Trophoblast cell (in vitro differentiated cells and primary cell): ENCODE measurements around the gene PDK3.
A peak's percentile ranks its signal among the peaks of the same experiment; 100 is the strongest.

Experiments used
- DNase-seq, 2 donors: peaks; one replicate each; pipeline ENCODE4 v3.0.0-alpha.2; 2016
- H2AFZ ChIP-seq: 2 replicates; pipeline ENCODE4 v1.6.1; 2013; ENCODE audit warnings: low read length, moderate library complexity, mild to moderate bottlenecking; ENCODE audit not compliant: insufficient read depth, poor library complexity
- H2AK5ac ChIP-seq: 2 replicates; pipeline ENCODE4 v1.6.1; 2013; ENCODE audit warnings: mild to moderate bottlenecking, low read length
- H2BK120ac ChIP-seq: 2 replicates; pipeline ENCODE4 v1.6.1; 2013; ENCODE audit warnings: low read length, mild to moderate bottlenecking, moderate library complexity; ENCODE audit not compliant: insufficient read depth, poor library complexity
- H2BK12ac ChIP-seq: 2 replicates; pipeline ENCODE4 v1.6.1; 2013; ENCODE audit warnings: mild to moderate bottlenecking, low read length, moderate library complexity
- H2BK5ac ChIP-seq: 2 replicates; pipeline ENCODE4 v1.6.1; 2013; ENCODE audit warnings: low read length, low read depth, moderate library complexity, mild to moderate bottlenecking; ENCODE audit not compliant: poor library complexity
- H3K14ac ChIP-seq: 2 replicates; pipeline ENCODE4 v1.6.1; 2013; ENCODE audit warnings: mild to moderate bottlenecking, low read length
- H3K18ac ChIP-seq: 2 replicates; pipeline ENCODE4 v1.6.1; 2013; ENCODE audit warnings: mild to moderate bottlenecking, low read length
- H3K23ac ChIP-seq: 2 replicates; pipeline ENCODE4 v1.6.1; 2013; ENCODE audit warnings: low read length
- H3K27ac ChIP-seq: 2 replicates; pipeline ENCODE4 v1.5.1; 2013; ENCODE audit warnings: low read depth, mild to moderate bottlenecking, inconsistent platforms, low read length, moderate library complexity
- H3K27me3 ChIP-seq: 2 replicates; pipeline ENCODE4 v1.6.1; 2013; ENCODE audit warnings: inconsistent platforms, mild to moderate bottlenecking, low read length, moderate library complexity; ENCODE audit not compliant: insufficient read depth
- H3K36me3 ChIP-seq, 2 experiments: 1 replicate in 1 of 2; 2 replicates in 1 of 2; pipeline ENCODE4 v1.6.1; 2013; ENCODE audit warnings: low read length in 2 of 2, mild to moderate bottlenecking in 2 of 2, moderate library complexity in 1 of 2; ENCODE audit not compliant: insufficient read depth in 2 of 2, control insufficient read depth in 1 of 2
- H3K4ac ChIP-seq: 2 replicates; pipeline ENCODE4 v1.6.1; 2013; ENCODE audit warnings: low read depth, mild to moderate bottlenecking, low read length, moderate library complexity
- H3K4me1 ChIP-seq, 2 experiments: 1 replicate in 1 of 2; 2 replicates in 1 of 2; pipeline ENCODE4 v1.6.1; 2013; ENCODE audit warnings: low read length in 2 of 2, mild to moderate bottlenecking in 2 of 2, moderate library complexity in 1 of 2; ENCODE audit not compliant: insufficient read depth in 2 of 2, control insufficient read depth in 1 of 2
- H3K4me2 ChIP-seq: 2 replicates; pipeline ENCODE4 v1.6.1; 2013; ENCODE audit warnings: inconsistent platforms, mild to moderate bottlenecking, low read length, moderate library complexity
- H3K4me3 ChIP-seq: 2 replicates; pipeline ENCODE4 v1.5.1; 2013; ENCODE audit warnings: mild to moderate bottlenecking, low read depth, low read length, inconsistent platforms
- H3K79me1 ChIP-seq: one replicate; pipeline ENCODE4 v1.6.1; 2013; ENCODE audit warnings: low read length
- H3K79me2 ChIP-seq: 2 replicates; pipeline ENCODE4 v1.6.1; 2013; ENCODE audit warnings: low read length, mild to moderate bottlenecking; ENCODE audit not compliant: control insufficient read depth, insufficient read depth, poor library complexity
- H3K9ac ChIP-seq: 2 replicates; pipeline ENCODE4 v1.6.1; 2013; ENCODE audit warnings: mild to moderate bottlenecking, low read length
- H3K9me3 ChIP-seq: 2 replicates; pipeline ENCODE4 v1.6.1; 2013; ENCODE audit warnings: low read depth, mild to moderate bottlenecking, control low read depth, inconsistent platforms, low read length; ENCODE audit not compliant: insufficient read depth
- H4K12ac ChIP-seq: 2 replicates; pipeline ENCODE4 v1.6.1; 2013; ENCODE audit warnings: low read depth, mild to moderate bottlenecking, low read length, moderate library complexity
- H4K8ac ChIP-seq: 2 replicates; pipeline ENCODE4 v1.6.1; 2013; ENCODE audit warnings: low read depth, mild to moderate bottlenecking, low read length, moderate library complexity
- H4K91ac ChIP-seq: one replicate; pipeline ENCODE4 v1.6.1; 2013; ENCODE audit warnings: low read depth, mild to moderate bottlenecking, low read length, moderate library complexity
- WGBS: extraction: QIAGEN DNeasy Blood & Tissue Kit; methylation state at CpG from one replicate; pipeline ENCODE4 v1.1.7; 2013; ENCODE audit warnings: missing lambda C conversion rate; ENCODE audit not compliant: insufficient read length, insufficient coverage; ENCODE audit errors: extremely low coverage; 5-methylcytosine and 5-hydroxymethylcytosine counted together

Gene PDK3

GRCh38 chrX:24498181-24498580 is 33.1 kb downstream of the PDK3 start:
- H3K4ac ChIP-seq: no peak overlapping the region
- no peak overlapping the region for H4K12ac ChIP-seq
- no peaks in the 10 kb centered on the region for H3K27me3 ChIP-seq
- no CpG with 5 or more reads among the region's 5 CpGs for WGBS
- no peak overlapping the region for H2BK5ac ChIP-seq
- H3K4me2 ChIP-seq: no peak overlapping the region
- no peaks in the 10 kb centered on the region for H3K79me2 ChIP-seq
- H4K8ac ChIP-seq: no peak overlapping the region
- no peaks in the 10 kb centered on the region for H3K4me1 ChIP-seq
- no peak overlapping the region for H4K91ac ChIP-seq
- H2AFZ ChIP-seq: no peak overlapping the region
- H3K79me1 ChIP-seq: no peaks in the 10 kb centered on the region
- H3K9ac ChIP-seq: no peak overlapping the region
- H2BK12ac ChIP-seq: no peak overlapping the region
- no peaks in the 10 kb centered on the region for H3K36me3 ChIP-seq
- DNase-seq: peak in 1 of 2 donors; percentile 26
- H2AK5ac ChIP-seq: no peak overlapping the region
- H3K14ac ChIP-seq: no peak overlapping the region
- H2BK120ac ChIP-seq: no peak overlapping the region
- no peak overlapping the region for H3K18ac ChIP-seq
- H3K27ac ChIP-seq: no peak overlapping the region
- H3K4me3 ChIP-seq: no peak overlapping the region
- no peak overlapping the region for H3K23ac ChIP-seq
- H3K9me3 ChIP-seq: no peaks in the 10 kb centered on the region

GRCh38 chrX:24498975-24499374 is 33.9 kb downstream of the PDK3 start:
- H3K79me2 ChIP-seq: no peaks in the 10 kb centered on the region
- no peaks in the 10 kb centered on the region for H3K36me3 ChIP-seq
- no peak overlapping the region for H2BK12ac ChIP-seq
- WGBS: no CpG with 5 or more reads among the region's 2 CpGs
- no peak overlapping the region for H3K4me3 ChIP-seq
- no peak overlapping the region for H3K4ac ChIP-seq
- H4K91ac ChIP-seq: no peak overlapping the region
- H3K14ac ChIP-seq: no peak overlapping the region
- no peaks in the 10 kb centered on the region for H3K4me1 ChIP-seq
- no peak overlapping the region for H2AK5ac ChIP-seq
- no peak overlapping the region for H3K23ac ChIP-seq
- no peak overlapping the region for H4K8ac ChIP-seq
- no peak overlapping the region for H2AFZ ChIP-seq
- H3K18ac ChIP-seq: no peak overlapping the region
- H3K4me2 ChIP-seq: no peak overlapping the region
- H2BK120ac ChIP-seq: no peak overlapping the region
- no peak overlapping the region for H4K12ac ChIP-seq
- H3K9ac ChIP-seq: no peak overlapping the region
- no peaks in the 10 kb centered on the region for H3K27me3 ChIP-seq
- no peak overlapping the region for H3K27ac ChIP-seq
- H3K9me3 ChIP-seq: no peaks in the 10 kb centered on the region
- no peak overlapping the region for H2BK5ac ChIP-seq
- no peaks in the 10 kb centered on the region for H3K79me1 ChIP-seq
- peak in 1 of 2 donors; percentile 47 for DNase-seq

- Histone ChIP-seq H4K8ac (no peak overlapping the region), H2AFZ (no peak overlapping the region), H3K14ac (no peak overlapping the region), H3K4me1 (no peaks in the 10 kb centered on the region), H2BK5ac (no peak overlapping the region), H3K18ac (no peak overlapping the region), H2BK120ac (no peak overlapping the region), H3K4me3 (no peak overlapping the region), H2AK5ac (no peak overlapping the region), H4K91ac (no peak overlapping the region), H3K23ac (no peak overlapping the region), H3K79me2 (no peaks in the 10 kb centered on the region), H3K36me3 (no peaks in the 10 kb centered on the region), H3K27ac (no peak overlapping the region), H3K27me3 (no peaks in the 10 kb centered on the region), H3K4me2 (no peak overlapping the region), H3K4ac (no peak overlapping the region), H2BK12ac (no peak overlapping the region), H3K9me3 (no peaks in the 10 kb centered on the region), H3K9ac (no peak overlapping the region), H3K79me1 (no peaks in the 10 kb centered on the region), H4K12ac (no peak overlapping the region)
- no CpG with 5 or more reads among the region's 1 CpG for WGBS
- DNase-seq: peak; percentile 56 to 57
Measured at GRCh38 chrX:24506082-24506481, 41.0 kb downstream of the PDK3 start.

- no peak overlapping the region for H4K91ac ChIP-seq
- H3K4me3 ChIP-seq: no peak overlapping the region
- H4K8ac ChIP-seq: no peak overlapping the region
- H3K4me2 ChIP-seq: no peak overlapping the region
- no peaks in the 10 kb centered on the region for H3K79me2 ChIP-seq
- H3K9ac ChIP-seq: no peak overlapping the region
- H3K18ac ChIP-seq: no peak overlapping the region
- H3K9me3 ChIP-seq: no peaks in the 10 kb centered on the region
- no peak overlapping the region for H3K27ac ChIP-seq
- no peak overlapping the region for H2AFZ ChIP-seq
- no peak overlapping the region for H2AK5ac ChIP-seq
- no peak overlapping the region for H3K4ac ChIP-seq
- no peak for DNase-seq
- no peaks in the 10 kb centered on the region for H3K79me1 ChIP-seq
- no peak overlapping the region for H2BK12ac ChIP-seq
- H3K14ac ChIP-seq: no peak overlapping the region
- H3K4me1 ChIP-seq: no peaks in the 10 kb centered on the region
- H3K36me3 ChIP-seq: no peaks in the 10 kb centered on the region
- no peaks in the 10 kb centered on the region for H3K27me3 ChIP-seq
- H4K12ac ChIP-seq: no peak overlapping the region
- H2BK5ac ChIP-seq: no peak overlapping the region
- no peak overlapping the region for H3K23ac ChIP-seq
- no CpG with 5 or more reads among the region's 8 CpGs for WGBS
- no peak overlapping the region for H2BK120ac ChIP-seq
Measured at GRCh38 chrX:24508375-24508774, 43.3 kb downstream of the PDK3 start.
